Gastroesophageal sphincter (tissue), 4 donors: ENCODE data around the gene DYNC2H1. TPM values are rescaled to one million over a fixed set of nuclear protein-coding genes. Genes with fewer than 3 reads are reported as not detected.

Experiments
- ATAC-seq: fragments of 150-250 bp; one replicate; pipeline ENCODE4 v1.9.1; 2016; ENCODE audit warnings: mild to moderate bottlenecking, moderate library complexity
- H3K27ac ChIP-seq, 4 donors: fragments of 200-600 bp; sonication (generic) in 3 of 4; 1 replicate in 3 of 4; 2 replicates in 1 of 4; pipeline ENCODE4 v1.5.1; 2016 to 2019
- H3K27me3 ChIP-seq: fragments of 200-600 bp; sonication (generic); one replicate; pipeline ENCODE4 v1.5.1; 2019
- H3K36me3 ChIP-seq, 2 donors: fragments of 200-600 bp; sonication (generic); one replicate each; pipeline ENCODE4 v1.5.1; 2019; ENCODE audit warnings: control low read depth in 1 of 2
- H3K4me1 ChIP-seq, 3 donors: fragments of 200-600 bp; sonication (generic); 1 replicate in 2 of 3; 2 replicates in 1 of 3; pipeline ENCODE4 v1.5.1; 2016 to 2019; ENCODE audit warnings: control low read depth in 2 of 3
- H3K4me3 ChIP-seq, 2 donors: fragments of 200-600 bp; sonication (generic); one replicate each; pipeline ENCODE4 v1.5.1; 2019; ENCODE audit warnings: mild to moderate bottlenecking in 1 of 2, moderate library complexity in 1 of 2
- H3K9me3 ChIP-seq, 3 donors: fragments of 200-600 bp; sonication (generic); one replicate each; pipeline ENCODE4 v1.5.1; 2017 to 2019; ENCODE audit warnings: control low read depth in 2 of 3
- EP300 ChIP-seq: sonication (generic); formaldehyde crosslinking; IDR thresholded peaks from one replicate; pipeline ENCODE4 v1.6.1; 2017; ENCODE audit warnings: antibody characterized with exemption, mild to moderate bottlenecking
- POLR2A ChIP-seq, 2 donors: fragments of 450-650 bp; IDR thresholded peaks; one replicate each; pipeline ENCODE4 v1.6.1; 2017; ENCODE audit warnings: antibody characterized with exemption in 2 of 2, mild to moderate bottlenecking in 2 of 2, moderate library complexity in 1 of 2
- POLR2AphosphoS5 ChIP-seq: sonication (generic); formaldehyde crosslinking; IDR thresholded peaks from one replicate; pipeline ENCODE4 v1.6.1; 2017; ENCODE audit warnings: antibody characterized with exemption
- WGBS, 2 donors: methylation state at CpG; one replicate each; pipeline ENCODE4 v1.1.5; 2018; ENCODE audit warnings: low coverage in 1 of 2; 5-methylcytosine and 5-hydroxymethylcytosine counted together
- total RNA-seq, 4 donors: library from RNA; depleted of rRNA; stranded (reverse); fragments of >200 nt; gene quantifications; one replicate each; pipeline ENCODE4 v1.1.0, GENCODE V29; 2016
- TF ChIP-seq, protein P1 (sequence below), 4 experiments: fragments of 200-600 bp in 2 of 4; fragments of 450-650 bp in 2 of 4; sonication (generic) in 1 of 4; IDR thresholded peaks; one replicate each; pipeline ENCODE4 v1.5.1; 2017 to 2019; ENCODE audit warnings: antibody characterized with exemption in 4 of 4, mild to moderate bottlenecking in 2 of 4, moderate library complexity in 2 of 4

The DYNC2H1 gene
- total RNA-seq, 4 donors from 2014 or later: 11.5 to 26.7 (median 18.1) TPM

DNA sequence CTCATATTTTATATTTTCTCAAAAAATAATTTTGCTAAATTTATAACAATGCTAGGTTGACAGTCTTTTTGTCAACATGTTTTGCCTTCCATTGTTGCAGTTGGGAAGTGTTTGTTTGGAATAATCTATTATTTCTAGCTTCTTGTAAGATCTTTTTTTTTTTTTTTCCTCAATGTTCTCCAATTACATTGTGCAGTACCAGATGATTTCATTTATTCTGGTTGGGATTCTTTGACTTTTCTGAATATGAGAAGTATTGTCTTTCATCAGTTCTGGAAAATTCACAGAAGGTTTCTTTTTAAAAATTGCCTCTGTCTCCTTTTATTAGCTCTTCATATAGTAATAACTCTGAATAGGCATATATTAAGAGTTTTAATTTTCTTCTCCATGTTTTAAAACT lies 245.4 kb downstream of the DYNC2H1 start:
- TF ChIP-seq POLR2A (IDR thresholded peaks at IDR 0.05): no peak
- TF ChIP-seq, protein P1, sequence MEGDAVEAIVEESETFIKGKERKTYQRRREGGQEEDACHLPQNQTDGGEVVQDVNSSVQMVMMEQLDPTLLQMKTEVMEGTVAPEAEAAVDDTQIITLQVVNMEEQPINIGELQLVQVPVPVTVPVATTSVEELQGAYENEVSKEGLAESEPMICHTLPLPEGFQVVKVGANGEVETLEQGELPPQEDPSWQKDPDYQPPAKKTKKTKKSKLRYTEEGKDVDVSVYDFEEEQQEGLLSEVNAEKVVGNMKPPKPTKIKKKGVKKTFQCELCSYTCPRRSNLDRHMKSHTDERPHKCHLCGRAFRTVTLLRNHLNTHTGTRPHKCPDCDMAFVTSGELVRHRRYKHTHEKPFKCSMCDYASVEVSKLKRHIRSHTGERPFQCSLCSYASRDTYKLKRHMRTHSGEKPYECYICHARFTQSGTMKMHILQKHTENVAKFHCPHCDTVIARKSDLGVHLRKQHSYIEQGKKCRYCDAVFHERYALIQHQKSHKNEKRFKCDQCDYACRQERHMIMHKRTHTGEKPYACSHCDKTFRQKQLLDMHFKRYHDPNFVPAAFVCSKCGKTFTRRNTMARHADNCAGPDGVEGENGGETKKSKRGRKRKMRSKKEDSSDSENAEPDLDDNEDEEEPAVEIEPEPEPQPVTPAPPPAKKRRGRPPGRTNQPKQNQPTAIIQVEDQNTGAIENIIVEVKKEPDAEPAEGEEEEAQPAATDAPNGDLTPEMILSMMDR (IDR thresholded peaks at IDR 0.05): no peak
- H3K4me1 ChIP-seq: no peaks in the 10 kb centered on the region
- H3K36me3 ChIP-seq: peaks cover 0 to under 1% of the 10 kb centered on the region in 2 donors
- H3K4me3 ChIP-seq: no peak overlapping the region
- no peak overlapping the region for H3K27ac ChIP-seq
- H3K27me3 ChIP-seq: no peaks in the 10 kb centered on the region
- no peak for ATAC-seq
- H3K9me3 ChIP-seq: no peaks in the 10 kb centered on the region

- Histone ChIP-seq H3K4me3 (no peak overlapping the region), H3K27me3 (no peaks in the 10 kb centered on the region), H3K36me3 (peaks cover 0 to 7% of the 10 kb centered on the region in 2 donors), H3K4me1 (no peaks in the 10 kb centered on the region), H3K9me3 (no peaks in the 10 kb centered on the region), H3K27ac (no peak overlapping the region)
- 80 to 92% methylated on average over 1 to 2 of the region's 2 CpGs for WGBS, 2 donors
- TF ChIP-seq, protein P1 (IDR thresholded peaks at IDR 0.05): no peak
- TF ChIP-seq POLR2AphosphoS5: no peak
- TF ChIP-seq POLR2A (IDR thresholded peaks at IDR 0.05): no peak
- no peak for TF ChIP-seq EP300
- ATAC-seq: no peak
Observed at GRCh38 chr11:103358251-103358650, 249.0 kb downstream of the DYNC2H1 start.

DNA sequence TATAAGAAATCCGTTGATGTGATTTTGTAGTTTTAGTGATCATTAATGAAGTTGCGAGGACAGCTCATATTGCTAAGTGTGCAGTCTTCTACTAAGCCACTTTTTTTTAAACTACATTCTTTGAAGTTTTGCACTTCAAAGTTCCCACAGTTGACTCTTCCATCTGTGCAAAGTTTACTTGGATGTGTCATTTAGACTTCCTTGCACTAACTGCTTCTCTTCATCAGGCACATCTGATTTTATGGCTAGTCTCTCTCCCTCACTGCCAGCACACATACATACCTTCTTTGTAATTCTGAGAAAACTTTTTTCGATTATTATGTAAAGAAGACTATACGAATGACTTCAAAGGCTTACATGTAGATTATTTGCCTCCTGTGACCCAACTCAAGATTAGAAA lies 250.0 kb downstream of the DYNC2H1 start:
- TF ChIP-seq POLR2AphosphoS5 (no peak), POLR2A (IDR thresholded peaks at IDR 0.05) (no peak), EP300 (no peak)
- TF ChIP-seq, protein P1 (IDR thresholded peaks at IDR 0.05): no peak
- no peak for ATAC-seq
- Histone ChIP-seq H3K4me3 (no peak overlapping the region), H3K9me3 (no peaks in the 10 kb centered on the region), H3K4me1 (no peaks in the 10 kb centered on the region), H3K27ac (no peak overlapping the region), H3K27me3 (no peaks in the 10 kb centered on the region), H3K36me3 (peaks cover 0 to 7% of the 10 kb centered on the region in 2 donors)
- 78 to 81% methylated on average over 4 of the region's 4 CpGs for WGBS, 2 donors

- no peaks in the 10 kb centered on the region for H3K27me3 ChIP-seq
- TF ChIP-seq POLR2AphosphoS5: no peak
- TF ChIP-seq, protein P1 (IDR thresholded peaks at IDR 0.05): no peak
- no peak for TF ChIP-seq EP300
- no peak for TF ChIP-seq POLR2A (IDR thresholded peaks at IDR 0.05)
- no peaks in the 10 kb centered on the region for H3K9me3 ChIP-seq
- no peak for ATAC-seq
- no peak overlapping the region for H3K4me3 ChIP-seq
- 40 to 56% methylated on average over 1 of the region's 1 CpG for WGBS, 2 donors
- H3K36me3 ChIP-seq: peaks cover 0 to 21% of the 10 kb centered on the region in 2 donors
- H3K4me1 ChIP-seq: no peaks in the 10 kb centered on the region
- no peak overlapping the region for H3K27ac ChIP-seq
Observed at GRCh38 chr11:103364687-103365086, 255.5 kb downstream of the DYNC2H1 start.

- H3K36me3 ChIP-seq: peaks cover 0 to 24% of the 10 kb centered on the region in 2 donors
- TF ChIP-seq, protein P1 (IDR thresholded peaks at IDR 0.05): no peak
- no peak for TF ChIP-seq POLR2AphosphoS5
- no peak for TF ChIP-seq EP300
- no peak for TF ChIP-seq POLR2A (IDR thresholded peaks at IDR 0.05)
- H3K4me3 ChIP-seq: no peak overlapping the region
- no peak for ATAC-seq
- WGBS, 2 donors: 69 to 75% methylated on average over 3 of the region's 3 CpGs
- H3K27ac ChIP-seq: no peak overlapping the region
- no peaks in the 10 kb centered on the region for H3K27me3 ChIP-seq
- peaks cover 0 to 7% (median 0%) of the 10 kb centered on the region in 3 donors for H3K9me3 ChIP-seq
- H3K4me1 ChIP-seq: no peaks in the 10 kb centered on the region
Observed at GRCh38 chr11:103367650-103368049, 258.4 kb downstream of the DYNC2H1 start.
